Stimulated activated CD8-positive, alpha-beta memory T cell treated with anti-CD3 and anti-CD28 coated beads, Interleukin-15, amount 100 ng/mL, for 24 hours (primary cell): ENCODE results near the gene NUAK2.
"Not testable (repeated sequence)": the region's sequence is repeated elsewhere in the genome, so short reads cannot be mapped to it uniquely, and the experiment has no call there.

Experiments
- DNase-seq: peaks from one replicate; pipeline ENCODE4 v3.0.0-alpha.2; 2020; ENCODE audit warnings: low read depth

The NUAK2 gene

GRCh38 chr1:205321162-205321958 is at the start of gene NUAK2:
TSS of gene NUAK2 (minus strand) at chr1:205321745. CDS start at chr1:205321628, 117 bp downstream.
- peak; percentile 56 for DNase-seq

- no peak for DNase-seq
These were observed 49.2 kb upstream of the NUAK2 start for GRCh38 chr1:205370780-205371179.

- DNase-seq, result no peak
These were observed 48.2 kb upstream of the NUAK2 start for GRCh38 chr1:205369701-205370123.

GRCh38 chr1:205368478-205368877 is 46.9 kb upstream of the NUAK2 start:
- no peak for DNase-seq

GRCh38 chr1:205365945-205366463 is 44.5 kb upstream of the NUAK2 start:
- no peak for DNase-seq

- DNase-seq, result not testable (repeated sequence)
These were observed 43.5 kb upstream of the NUAK2 start for GRCh38 chr1:205365086-205365485.

- DNase-seq, result no peak
These were observed 39.3 kb upstream of the NUAK2 start for GRCh38 chr1:205360891-205361290.

- no peak for DNase-seq
These were observed 38.4 kb upstream of the NUAK2 start for GRCh38 chr1:205359771-205360565.

GRCh38 chr1:205358579-205358978 is 37.0 kb upstream of the NUAK2 start:
- no peak for DNase-seq

- DNase-seq, result no peak
These were observed 36.0 kb upstream of the NUAK2 start for GRCh38 chr1:205357567-205357966.

GRCh38 chr1:205356440-205357139 is 35.0 kb upstream of the NUAK2 start, which contains the start of gene KLHDC8A:
TSS of gene KLHDC8A (minus strand) at chr1:205356922. CDS start at chr1:205343604, 13,318 bp downstream.
- no peak for DNase-seq

GRCh38 chr1:205355075-205355453 is 33.5 kb upstream of the NUAK2 start:
- DNase-seq, result no peak

- DNase-seq, result peak; percentile 13
These were observed 32.9 kb upstream of the NUAK2 start for GRCh38 chr1:205354259-205355074.

- DNase-seq, result no peak
These were observed 32.1 kb upstream of the NUAK2 start for GRCh38 chr1:205353612-205354011.

- DNase-seq, result no peak
These were observed 31.6 kb upstream of the NUAK2 start for GRCh38 chr1:205353191-205353590.

- DNase-seq, result no peak
These were observed 30.6 kb upstream of the NUAK2 start for GRCh38 chr1:205351984-205352713.

- no peak for DNase-seq
These were observed 29.2 kb upstream of the NUAK2 start for GRCh38 chr1:205350691-205351141.

- DNase-seq, result no peak
These were observed 28.6 kb upstream of the NUAK2 start for GRCh38 chr1:205350124-205350523.

GRCh38 chr1:205348554-205349487 is 27.3 kb upstream of the NUAK2 start:
- DNase-seq, result no peak
